Bronchial epithelial cell (primary cell): ENCODE measurements around the gene GABRD. TPM values are rescaled to one million over a fixed set of nuclear protein-coding genes. Genes with fewer than 3 reads are reported as not detected.
"Not testable (repeated sequence)": the region's sequence is repeated elsewhere in the genome, so short reads cannot be mapped to it uniquely, and the experiment has no call there.

Experiments used
- DNase-seq: peaks from one replicate; pipeline ENCODE4 v3.0.0-alpha.2; 2010; ENCODE audit warnings: low read depth
- FAIRE-seq: peaks from 2 replicates; lab custom pipeline; 2011; peaks lifted over from hg19 to GRCh38; lab: Jason Lieb, UNC
- H3K27me3 ChIP-seq: 2 replicates; pipeline ENCODE4 v1.5.1; 2011; ENCODE audit warnings: low read length; ENCODE audit not compliant: control insufficient read depth, insufficient read depth
- H3K36me3 ChIP-seq: 2 replicates; pipeline ENCODE4 v1.5.1; 2011; ENCODE audit warnings: low read length; ENCODE audit not compliant: control insufficient read depth, insufficient read depth
- H3K4me3 ChIP-seq: 2 replicates; pipeline ENCODE4 v1.5.1; 2011; ENCODE audit warnings: mild to moderate bottlenecking, low read depth, low read length, control low read depth
- total RNA-seq: library from RNA; depleted of rRNA; stranded (reverse); fragments of >200 nt; gene quantifications from 2 replicates; pipeline ENCODE4 v1.2.1, GENCODE V29; 2014
- TF ChIP-seq, protein P1 (sequence below): IDR thresholded peaks from 2 replicates; pipeline ENCODE4 v1.5.1; 2011; ENCODE audit warnings: mild to moderate bottlenecking, moderate library complexity, low read length, control low read depth, inconsistent platforms; ENCODE audit not compliant: insufficient read depth, severe bottlenecking

The GABRD gene
- total RNA-seq, 1 donor from 2014 or later: not detected

GRCh38 chr1:1978108-1978507 is 41.0 kb upstream of the GABRD start:
- H3K36me3 ChIP-seq: no peaks in the 10 kb centered on the region
- no peaks in the 10 kb centered on the region for H3K27me3 ChIP-seq
- TF ChIP-seq, protein P1, sequence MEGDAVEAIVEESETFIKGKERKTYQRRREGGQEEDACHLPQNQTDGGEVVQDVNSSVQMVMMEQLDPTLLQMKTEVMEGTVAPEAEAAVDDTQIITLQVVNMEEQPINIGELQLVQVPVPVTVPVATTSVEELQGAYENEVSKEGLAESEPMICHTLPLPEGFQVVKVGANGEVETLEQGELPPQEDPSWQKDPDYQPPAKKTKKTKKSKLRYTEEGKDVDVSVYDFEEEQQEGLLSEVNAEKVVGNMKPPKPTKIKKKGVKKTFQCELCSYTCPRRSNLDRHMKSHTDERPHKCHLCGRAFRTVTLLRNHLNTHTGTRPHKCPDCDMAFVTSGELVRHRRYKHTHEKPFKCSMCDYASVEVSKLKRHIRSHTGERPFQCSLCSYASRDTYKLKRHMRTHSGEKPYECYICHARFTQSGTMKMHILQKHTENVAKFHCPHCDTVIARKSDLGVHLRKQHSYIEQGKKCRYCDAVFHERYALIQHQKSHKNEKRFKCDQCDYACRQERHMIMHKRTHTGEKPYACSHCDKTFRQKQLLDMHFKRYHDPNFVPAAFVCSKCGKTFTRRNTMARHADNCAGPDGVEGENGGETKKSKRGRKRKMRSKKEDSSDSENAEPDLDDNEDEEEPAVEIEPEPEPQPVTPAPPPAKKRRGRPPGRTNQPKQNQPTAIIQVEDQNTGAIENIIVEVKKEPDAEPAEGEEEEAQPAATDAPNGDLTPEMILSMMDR: no peak
- H3K4me3 ChIP-seq: no peak overlapping the region
- DNase-seq (no peak), FAIRE-seq (no peak)

DNA sequence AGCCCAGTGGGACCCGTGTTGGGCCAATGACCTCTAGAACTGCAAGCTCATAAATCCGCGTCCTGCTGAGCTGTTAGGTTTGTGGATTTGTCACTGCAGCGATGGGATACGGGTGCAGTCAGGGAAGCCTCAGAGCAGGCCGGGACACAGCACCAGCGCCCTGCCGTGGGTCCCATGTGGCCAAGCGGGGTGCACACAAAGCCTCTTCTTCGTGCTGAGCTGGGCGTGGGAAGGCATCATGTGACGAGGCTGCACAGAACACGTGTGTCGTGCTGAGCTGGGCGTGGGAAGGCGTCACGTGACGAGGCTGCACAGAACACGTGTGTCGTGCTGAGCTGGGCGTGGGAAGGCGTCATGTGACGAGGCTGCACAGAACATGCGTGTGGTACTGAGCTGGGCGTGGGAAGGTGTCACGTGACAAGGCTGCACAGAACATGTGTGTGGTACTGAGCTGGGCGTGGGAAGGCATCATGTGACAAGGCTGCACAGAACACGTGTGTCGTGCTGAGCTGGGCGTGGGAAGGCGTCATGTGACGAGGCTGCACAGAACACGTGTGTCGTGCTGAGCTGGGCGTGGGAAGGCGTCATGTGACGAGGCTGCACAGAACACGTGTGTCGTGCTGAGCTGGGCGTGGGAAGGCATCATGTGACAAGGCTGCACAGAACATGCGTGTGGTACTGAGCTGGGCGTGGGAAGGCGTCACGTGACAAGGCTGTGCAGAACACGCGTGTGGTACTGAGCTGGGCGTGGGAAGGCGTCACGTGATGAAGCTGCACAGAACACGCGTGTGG is 40.3 kb upstream of the GABRD start:
- FAIRE-seq: peak; percentile 73
- not testable (repeated sequence) for H3K4me3 ChIP-seq, DNase-seq, H3K36me3 ChIP-seq, H3K27me3 ChIP-seq

- no peaks in the 10 kb centered on the region for H3K27me3 ChIP-seq
- H3K4me3 ChIP-seq: no peak overlapping the region
- no peaks in the 10 kb centered on the region for H3K36me3 ChIP-seq
- TF ChIP-seq, protein P1: no peak
- FAIRE-seq (no peak), DNase-seq (no peak)
Observed at GRCh38 chr1:1979482-1980165, 39.5 kb upstream of the GABRD start.

- Histone ChIP-seq H3K27me3 (no peaks in the 10 kb centered on the region), H3K36me3 (no peaks in the 10 kb centered on the region), H3K4me3 (no peak overlapping the region)
- FAIRE-seq (no peak), DNase-seq (no peak)
- TF ChIP-seq, protein P1: no peak
Observed at GRCh38 chr1:1980467-1981141, 38.5 kb upstream of the GABRD start.

- H3K27me3 ChIP-seq: no peaks in the 10 kb centered on the region
- FAIRE-seq (no peak), DNase-seq (no peak)
- TF ChIP-seq, protein P1: no peak
- H3K36me3 ChIP-seq: no peaks in the 10 kb centered on the region
- H3K4me3 ChIP-seq: no peak overlapping the region
Observed at GRCh38 chr1:1981142-1981500, 38.0 kb upstream of the GABRD start.

DNA sequence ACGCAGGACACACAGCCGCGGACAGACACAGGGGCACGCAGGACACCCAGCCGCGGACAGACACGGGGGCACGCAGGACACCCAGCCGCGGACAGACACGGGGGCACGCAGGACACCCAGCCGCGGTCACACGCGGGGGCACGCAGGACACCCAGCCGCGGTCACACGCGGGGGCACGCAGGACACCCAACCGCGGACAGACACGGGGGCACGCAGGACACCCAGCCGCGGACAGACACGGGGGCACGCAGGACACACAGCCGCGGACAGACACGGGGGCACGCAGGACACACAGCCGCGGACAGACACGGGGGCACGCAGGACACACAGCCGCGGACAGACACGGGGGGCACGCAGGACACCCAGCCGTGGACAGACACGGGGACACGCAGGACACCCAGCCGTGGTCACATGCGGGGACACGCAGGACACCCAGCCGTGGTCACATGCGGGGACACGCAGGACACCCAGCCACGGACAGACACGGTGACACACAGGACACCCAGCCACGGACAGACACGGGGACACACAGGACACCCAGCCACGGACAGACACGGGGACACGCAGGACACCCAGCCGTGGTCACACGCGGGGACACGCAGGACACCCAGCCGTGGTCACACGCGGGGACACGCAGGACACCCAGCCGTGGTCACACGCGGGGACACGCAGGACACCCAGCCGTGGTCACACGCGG is 37.4 kb upstream of the GABRD start:
- not testable (repeated sequence) for H3K27me3 ChIP-seq, H3K4me3 ChIP-seq, FAIRE-seq, H3K36me3 ChIP-seq, DNase-seq
